ENCODE measurements around the gene GRIA3.

Gene GRIA3

GRCh38 chrX:123157586-123157985 is 26.5 kb upstream of the GRIA3 start:
- ChIA-PET POLR2A (ENCODE audit: low non-redundant PET) (no interaction called here), CTCF (no interaction called here)
- no peak for DNase-seq (ENCODE audit: low spot score)
- H3K27ac ChIP-seq: no peak overlapping the region
- no peak for TF ChIP-seq CTCF (conservative IDR thresholded peaks at IDR 0.05; ENCODE audit: low read depth)

- POLR2A ChIA-PET (ENCODE audit: low non-redundant PET): no interaction called here
- H3K27ac ChIP-seq: no peak overlapping the region
- CTCF ChIA-PET: no interaction called here
- no peak for TF ChIP-seq CTCF (conservative IDR thresholded peaks at IDR 0.05; ENCODE audit: low read depth)
- DNase-seq (ENCODE audit: low spot score): no peak
Measured at GRCh38 chrX:123159403-123159802, 24.7 kb upstream of the GRIA3 start.

GRCh38 chrX:123167621-123168020 is 16.5 kb upstream of the GRIA3 start:
- POLR2A ChIA-PET (ENCODE audit: low non-redundant PET): no interaction called here
- CTCF ChIA-PET: no interaction called here
- DNase-seq (ENCODE audit: low spot score): no peak
- no peak for TF ChIP-seq CTCF (conservative IDR thresholded peaks at IDR 0.05; ENCODE audit: low read depth)
- H3K27ac ChIP-seq: no peak overlapping the region

GRCh38 chrX:123169247-123169901 is 14.7 kb upstream of the GRIA3 start:
- POLR2A ChIA-PET (ENCODE audit: low non-redundant PET): no interaction called here
- CTCF ChIA-PET: no interaction called here
- DNase-seq (ENCODE audit: low spot score): no peak
- no peak for TF ChIP-seq CTCF (conservative IDR thresholded peaks at IDR 0.05; ENCODE audit: low read depth)
- no peak overlapping the region for H3K27ac ChIP-seq

GRCh38 chrX:123170546-123170945 is 13.5 kb upstream of the GRIA3 start:
- POLR2A ChIA-PET (ENCODE audit: low non-redundant PET): no interaction called here
- no peak for DNase-seq (ENCODE audit: low spot score)

GRCh38 chrX:123171781-123172180 is 12.3 kb upstream of the GRIA3 start:
- TF ChIP-seq CTCF (conservative IDR thresholded peaks at IDR 0.05; ENCODE audit: low read depth): no peak
- POLR2A ChIA-PET (ENCODE audit: low non-redundant PET): no interaction called here
- no peak overlapping the region for H3K27ac ChIP-seq
- DNase-seq (ENCODE audit: low spot score): no peak
- CTCF ChIA-PET: no interaction called here

More at GRCh38 chrX:123170546-123170945, 13.5 kb upstream of the GRIA3 start:
- CTCF ChIA-PET: no interaction called here
- H3K27ac ChIP-seq: no peak overlapping the region
- TF ChIP-seq CTCF (conservative IDR thresholded peaks at IDR 0.05; ENCODE audit: low read depth): no peak
